ENCODE measurements around the gene LRRC71.

The LRRC71 gene

GRCh38 chr1:156911577-156912298 lies 8.7 kb upstream of the LRRC71 start:
- DNase-seq (ENCODE audit: low read depth), result no peak
- H3K4me3 ChIP-seq (ENCODE audit: low read depth, low read length), result no peak overlapping the region
- TF ChIP-seq CTCF (conservative IDR thresholded peaks at IDR 0.05; ENCODE audit: low read depth, low read length), result no peak

DNA sequence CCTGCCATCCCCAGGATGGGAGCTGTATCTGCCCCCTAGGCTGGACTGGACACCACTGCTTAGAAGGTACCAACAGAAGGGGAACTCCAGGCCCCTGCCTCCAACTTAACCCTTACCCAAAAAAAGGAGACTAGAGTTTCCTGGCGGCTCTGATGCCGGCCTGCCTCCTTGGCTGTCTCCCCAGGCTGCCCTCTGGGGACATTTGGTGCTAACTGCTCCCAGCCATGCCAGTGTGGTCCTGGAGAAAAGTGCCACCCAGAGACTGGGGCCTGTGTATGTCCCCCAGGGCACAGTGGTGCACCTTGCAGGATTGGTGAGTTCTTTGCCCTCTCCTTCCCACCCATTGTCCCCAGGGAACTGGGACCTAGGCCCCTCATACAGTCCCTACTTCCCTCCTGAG lies 8.1 kb upstream of the LRRC71 start:
- no peak for DNase-seq (ENCODE audit: low read depth)
- TF ChIP-seq CTCF (conservative IDR thresholded peaks at IDR 0.05; ENCODE audit: low read depth, low read length), result no peak
- no peak overlapping the region for H3K4me3 ChIP-seq (ENCODE audit: low read depth, low read length)

DNA sequence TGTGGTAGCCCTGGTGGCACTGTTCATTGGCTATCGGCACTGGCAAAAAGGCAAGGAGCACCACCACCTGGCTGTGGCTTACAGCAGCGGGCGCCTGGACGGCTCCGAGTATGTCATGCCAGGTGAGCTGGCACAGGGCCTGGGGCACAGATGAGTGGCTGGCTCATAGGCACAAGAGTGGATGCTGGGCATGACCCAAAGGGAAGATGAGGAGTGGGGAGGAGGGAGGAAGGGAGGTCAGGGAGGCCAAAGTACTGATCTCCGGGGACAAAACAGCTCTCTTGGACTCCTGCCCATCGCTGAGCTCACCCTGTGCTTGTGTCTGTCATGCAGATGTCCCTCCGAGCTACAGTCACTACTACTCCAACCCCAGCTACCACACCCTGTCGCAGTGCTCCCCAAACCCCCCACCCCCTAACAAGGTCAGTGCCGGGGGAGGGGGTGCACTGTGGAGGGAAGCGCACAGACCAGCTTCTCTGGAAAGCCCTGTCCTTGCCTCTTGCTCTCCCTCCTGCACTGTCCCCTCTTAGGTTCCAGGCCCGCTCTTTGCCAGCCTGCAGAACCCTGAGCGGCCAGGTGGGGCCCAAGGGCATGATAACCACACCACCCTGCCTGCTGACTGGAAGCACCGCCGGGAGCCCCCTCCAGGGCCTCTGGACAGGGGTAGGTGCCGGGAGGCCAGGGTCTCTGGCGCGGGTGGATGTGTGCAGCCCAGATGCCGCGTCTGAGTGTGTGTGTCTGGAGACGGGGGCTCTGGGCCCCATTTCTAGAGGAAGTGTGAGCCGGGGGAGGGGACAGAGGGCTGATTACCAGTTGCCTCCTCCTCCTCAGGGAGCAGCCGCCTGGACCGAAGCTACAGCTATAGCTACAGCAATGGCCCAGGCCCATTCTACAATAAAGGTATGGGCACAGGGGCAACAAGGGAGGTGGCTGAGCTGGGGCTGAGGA lies 7.3 kb upstream of the LRRC71 start:
- no peak for DNase-seq (ENCODE audit: low read depth)
- no peak for TF ChIP-seq CTCF (conservative IDR thresholded peaks at IDR 0.05; ENCODE audit: low read depth, low read length)
- H3K4me3 ChIP-seq (ENCODE audit: low read depth, low read length), result no peak overlapping the region

DNA sequence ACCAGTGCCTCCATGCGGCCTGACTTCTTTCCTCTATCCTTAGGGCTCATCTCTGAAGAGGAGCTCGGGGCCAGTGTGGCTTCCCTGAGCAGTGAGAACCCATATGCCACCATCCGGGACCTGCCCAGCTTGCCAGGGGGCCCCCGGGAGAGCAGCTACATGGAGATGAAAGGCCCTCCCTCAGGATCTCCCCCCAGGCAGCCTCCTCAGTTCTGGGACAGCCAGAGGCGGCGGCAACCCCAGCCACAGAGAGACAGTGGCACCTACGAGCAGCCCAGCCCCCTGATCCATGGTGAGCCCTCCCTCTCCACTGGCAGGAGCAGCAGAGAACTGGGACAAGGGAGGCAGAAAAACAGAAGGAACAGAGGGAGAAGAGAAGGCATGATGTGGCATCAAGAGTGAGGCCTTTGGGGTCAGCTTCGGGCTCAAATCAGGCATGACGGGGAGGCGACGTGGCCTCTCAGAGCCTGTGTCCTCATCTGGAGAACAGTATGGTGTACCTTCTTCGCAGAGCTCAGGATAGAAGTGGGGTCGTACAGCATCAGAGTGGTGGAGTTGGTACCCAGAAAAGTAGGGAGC lies 6.5 kb upstream of the LRRC71 start:
- no peak overlapping the region for H3K4me3 ChIP-seq (ENCODE audit: low read depth, low read length)
- no peak for DNase-seq (ENCODE audit: low read depth)
- TF ChIP-seq CTCF (conservative IDR thresholded peaks at IDR 0.05; ENCODE audit: low read depth, low read length), result no peak

DNA sequence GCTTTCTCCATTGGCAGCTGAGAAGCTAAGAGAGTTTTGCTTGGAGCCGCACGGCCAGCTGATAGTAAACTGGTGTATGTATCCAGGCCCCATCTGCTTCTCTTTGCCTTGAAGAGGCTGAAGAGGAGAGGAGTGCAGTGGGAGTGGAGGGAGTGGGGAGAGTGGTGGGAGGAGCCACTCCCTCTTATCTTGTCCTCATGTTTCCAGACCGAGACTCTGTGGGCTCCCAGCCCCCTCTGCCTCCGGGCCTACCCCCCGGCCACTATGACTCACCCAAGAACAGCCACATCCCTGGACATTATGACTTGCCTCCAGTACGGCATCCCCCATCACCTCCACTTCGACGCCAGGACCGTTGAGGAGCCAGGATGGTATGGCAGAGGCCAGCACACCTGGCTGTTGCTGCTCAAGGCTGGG lies 6.0 kb upstream of the LRRC71 start:
- H3K4me3 ChIP-seq (ENCODE audit: low read depth, low read length), result no peak overlapping the region
- DNase-seq (ENCODE audit: low read depth), result peak; percentile 51
- no peak for TF ChIP-seq CTCF (conservative IDR thresholded peaks at IDR 0.05; ENCODE audit: low read depth, low read length)

GRCh38 chr1:156921053-156921529 lies 659 bp downstream of the LRRC71 start:
- TF ChIP-seq CTCF (conservative IDR thresholded peaks at IDR 0.05; ENCODE audit: low read depth, low read length), result no peak
- DNase-seq (ENCODE audit: low read depth), result no peak
- no peak overlapping the region for H3K4me3 ChIP-seq (ENCODE audit: low read depth, low read length)

Data from choroid plexus epithelial cell (primary cell).